ENCODE measurements around the gene PRND.

GRCh38 chr20:4748847-4749246 is 27.1 kb downstream of the PRND start:
- TF ChIP-seq, protein P1, sequence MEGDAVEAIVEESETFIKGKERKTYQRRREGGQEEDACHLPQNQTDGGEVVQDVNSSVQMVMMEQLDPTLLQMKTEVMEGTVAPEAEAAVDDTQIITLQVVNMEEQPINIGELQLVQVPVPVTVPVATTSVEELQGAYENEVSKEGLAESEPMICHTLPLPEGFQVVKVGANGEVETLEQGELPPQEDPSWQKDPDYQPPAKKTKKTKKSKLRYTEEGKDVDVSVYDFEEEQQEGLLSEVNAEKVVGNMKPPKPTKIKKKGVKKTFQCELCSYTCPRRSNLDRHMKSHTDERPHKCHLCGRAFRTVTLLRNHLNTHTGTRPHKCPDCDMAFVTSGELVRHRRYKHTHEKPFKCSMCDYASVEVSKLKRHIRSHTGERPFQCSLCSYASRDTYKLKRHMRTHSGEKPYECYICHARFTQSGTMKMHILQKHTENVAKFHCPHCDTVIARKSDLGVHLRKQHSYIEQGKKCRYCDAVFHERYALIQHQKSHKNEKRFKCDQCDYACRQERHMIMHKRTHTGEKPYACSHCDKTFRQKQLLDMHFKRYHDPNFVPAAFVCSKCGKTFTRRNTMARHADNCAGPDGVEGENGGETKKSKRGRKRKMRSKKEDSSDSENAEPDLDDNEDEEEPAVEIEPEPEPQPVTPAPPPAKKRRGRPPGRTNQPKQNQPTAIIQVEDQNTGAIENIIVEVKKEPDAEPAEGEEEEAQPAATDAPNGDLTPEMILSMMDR (IDR thresholded peaks at IDR 0.05) = no peak
- no peak for TF ChIP-seq POLR2A (IDR thresholded peaks at IDR 0.05; ENCODE audit: low read length)
- TF ChIP-seq, protein P2, sequence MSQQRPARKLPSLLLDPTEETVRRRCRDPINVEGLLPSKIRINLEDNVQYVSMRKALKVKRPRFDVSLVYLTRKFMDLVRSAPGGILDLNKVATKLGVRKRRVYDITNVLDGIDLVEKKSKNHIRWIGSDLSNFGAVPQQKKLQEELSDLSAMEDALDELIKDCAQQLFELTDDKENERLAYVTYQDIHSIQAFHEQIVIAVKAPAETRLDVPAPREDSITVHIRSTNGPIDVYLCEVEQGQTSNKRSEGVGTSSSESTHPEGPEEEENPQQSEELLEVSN (IDR thresholded peaks at IDR 0.05; ENCODE audit: borderline replicate concordance, low read depth) = no peak
- TF ChIP-seq ZFP36 (IDR thresholded peaks at IDR 0.05; ENCODE audit: borderline replicate concordance, partially characterized antibody) = no peak
- TF ChIP-seq MAFK (IDR thresholded peaks at IDR 0.05; ENCODE audit: partially characterized antibody) = no peak
- no peak for TF ChIP-seq PHF8 (IDR thresholded peaks at IDR 0.05; ENCODE audit: borderline replicate concordance, low read depth)
- TF ChIP-seq, protein P3, sequence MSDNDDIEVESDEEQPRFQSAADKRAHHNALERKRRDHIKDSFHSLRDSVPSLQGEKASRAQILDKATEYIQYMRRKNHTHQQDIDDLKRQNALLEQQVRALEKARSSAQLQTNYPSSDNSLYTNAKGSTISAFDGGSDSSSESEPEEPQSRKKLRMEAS (IDR thresholded peaks at IDR 0.05) = no peak
- TF ChIP-seq CEBPB (IDR thresholded peaks at IDR 0.05) = no peak
- no peak for TF ChIP-seq GATA3 (IDR thresholded peaks at IDR 0.05; ENCODE audit: borderline replicate concordance)

All from A549 (cell line).